A172 (cell line): ENCODE data around the gene KLKB1. TPM values are rescaled to one million over a fixed set of nuclear protein-coding genes. Genes with fewer than 3 reads are reported as not detected.
A peak's percentile ranks its signal among the peaks of the same experiment; 100 is the strongest.

Source experiments
- DNase-seq: peaks from one replicate; pipeline ENCODE4 v3.0.0-alpha.2; 2015; ENCODE audit warnings: low spot score
- total RNA-seq: library from RNA; depleted of rRNA; stranded (reverse); fragments of >200 nt; shearing (Covaris generic); gene quantifications from 2 replicates; pipeline ENCODE4 v1.2.3, GENCODE V29; 2014; rRNA removed

KLKB1 gene
- total RNA-seq: not detected in 2 replicates

GRCh38 chr4:186227221-186227620, at the start of gene KLKB1:
TSS of gene KLKB1 (plus strand) at chr4:186227507. CDS start at chr4:186228196, 689 bp downstream.
- DNase-seq: no peak

DNA sequence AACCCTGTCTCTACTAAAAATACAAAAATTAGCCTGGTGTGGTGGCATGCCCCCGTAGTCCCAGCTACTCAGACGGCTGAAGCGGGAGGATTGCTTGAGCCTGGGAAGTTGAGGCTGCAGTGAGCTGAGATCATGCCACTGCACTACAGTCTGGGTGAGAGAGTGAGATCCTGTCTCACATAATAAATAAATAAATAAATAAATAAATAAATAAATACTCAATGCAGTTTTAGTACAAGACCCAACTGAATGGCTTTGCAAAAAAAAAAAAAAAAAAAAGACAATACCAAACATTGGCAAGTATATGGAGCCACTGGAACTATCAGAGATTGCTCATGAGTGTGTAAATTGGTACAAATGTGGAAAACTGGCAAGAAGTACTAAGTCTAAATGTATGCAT, 39.2 kb upstream of the KLKB1 start:
- DNase-seq: no peak

DNA sequence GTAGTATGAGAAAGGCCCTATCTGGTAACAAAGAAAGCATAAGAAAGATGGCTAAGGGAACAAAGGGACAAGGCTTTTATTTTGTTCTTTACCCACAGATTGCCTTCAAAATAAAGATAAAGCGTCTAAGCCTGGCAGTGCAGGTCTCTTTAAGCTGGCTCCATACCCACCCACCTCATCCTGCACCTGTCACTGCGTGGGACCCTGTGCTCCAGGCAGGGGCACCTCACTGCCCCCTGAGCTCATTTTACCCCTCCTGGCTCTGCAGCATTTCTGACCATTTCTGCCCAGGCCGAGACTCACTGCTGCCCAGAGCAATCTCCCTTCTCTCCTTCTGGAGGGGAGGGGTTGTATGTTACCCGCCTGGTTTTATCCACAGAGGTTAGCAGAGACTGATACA, 37.7 kb upstream of the KLKB1 start:
- DNase-seq: no peak

DNA sequence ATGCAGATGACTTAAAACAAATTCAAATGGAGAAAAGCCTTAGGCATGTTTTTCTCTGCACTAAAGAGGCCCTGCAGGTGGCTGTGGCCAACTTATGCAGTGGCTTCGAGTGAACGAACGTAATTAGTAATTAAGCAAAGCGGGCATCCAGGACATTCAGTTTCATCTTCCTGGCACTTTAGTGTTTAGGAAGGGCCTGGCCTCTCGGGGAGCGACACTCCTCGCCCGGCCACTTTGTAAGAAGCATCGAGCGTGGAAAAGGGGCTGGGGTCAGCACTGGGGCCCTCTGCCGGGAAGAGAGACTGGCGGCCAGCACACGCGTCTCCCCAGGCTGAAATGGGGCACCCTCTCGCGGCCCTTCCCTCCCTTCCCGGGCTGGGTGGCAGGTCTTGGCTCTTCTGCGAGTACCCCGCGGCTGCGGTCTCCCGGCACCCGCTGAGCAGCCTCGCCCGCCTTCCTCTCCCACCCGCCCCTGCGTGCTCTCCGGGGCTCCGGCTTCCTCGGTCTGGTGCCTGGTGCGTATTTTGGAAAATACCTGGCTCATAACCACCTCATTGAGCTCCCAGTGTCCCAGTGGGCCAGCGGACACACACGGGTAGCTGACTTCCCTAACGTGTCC, 36.6 kb upstream of the KLKB1 start:
- peak; percentile 22 for DNase-seq

DNA sequence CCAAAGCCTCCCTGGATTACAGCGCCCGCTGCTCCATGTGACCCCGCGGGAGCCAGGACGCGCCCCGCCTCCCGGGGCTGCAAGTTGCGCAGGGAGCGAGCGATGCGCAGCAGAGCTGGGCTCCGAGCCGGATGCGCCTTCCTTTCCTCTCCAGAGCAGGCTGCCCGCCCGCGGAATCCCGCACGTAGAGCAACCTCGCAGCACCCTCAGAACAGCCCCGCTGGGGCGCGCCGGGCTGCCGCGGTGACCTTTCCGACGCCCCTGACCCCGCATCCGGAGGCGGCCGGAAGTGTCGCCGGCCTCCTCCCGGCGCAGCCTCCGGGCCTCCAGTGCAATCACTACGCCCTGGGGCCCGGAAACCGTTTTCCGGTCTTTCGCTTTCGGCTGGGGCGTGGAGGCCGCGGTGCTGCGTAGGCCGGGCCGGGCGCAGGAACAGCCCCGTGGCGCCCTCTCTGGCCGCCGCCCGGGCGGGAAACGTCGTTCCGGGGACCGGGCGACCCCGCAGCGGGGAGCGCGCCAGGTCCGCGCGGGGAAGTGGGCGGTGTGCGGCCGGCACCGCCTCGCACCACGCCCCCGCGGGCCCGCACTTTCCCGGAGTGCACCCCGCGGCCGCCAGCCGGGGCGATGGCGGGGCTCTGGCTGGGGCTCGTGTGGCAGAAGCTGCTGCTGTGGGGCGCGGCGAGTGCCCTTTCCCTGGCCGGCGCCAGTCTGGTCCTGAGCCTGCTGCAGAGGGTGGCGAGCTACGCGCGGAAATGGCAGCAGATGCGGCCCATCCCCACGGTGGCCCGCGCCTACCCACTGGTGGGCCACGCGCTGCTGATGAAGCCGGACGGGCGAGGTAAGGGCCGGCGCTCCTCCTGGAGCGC, 35.9 kb upstream of the KLKB1 start, which contains the start of gene CYP4V2:
Gene CYP4V2 (plus strand): TSS at position 368 of the 866 bp plus-strand sequence. CDS start 257 bp downstream, at position 625.
- DNase-seq: peak; percentile 60

DNA sequence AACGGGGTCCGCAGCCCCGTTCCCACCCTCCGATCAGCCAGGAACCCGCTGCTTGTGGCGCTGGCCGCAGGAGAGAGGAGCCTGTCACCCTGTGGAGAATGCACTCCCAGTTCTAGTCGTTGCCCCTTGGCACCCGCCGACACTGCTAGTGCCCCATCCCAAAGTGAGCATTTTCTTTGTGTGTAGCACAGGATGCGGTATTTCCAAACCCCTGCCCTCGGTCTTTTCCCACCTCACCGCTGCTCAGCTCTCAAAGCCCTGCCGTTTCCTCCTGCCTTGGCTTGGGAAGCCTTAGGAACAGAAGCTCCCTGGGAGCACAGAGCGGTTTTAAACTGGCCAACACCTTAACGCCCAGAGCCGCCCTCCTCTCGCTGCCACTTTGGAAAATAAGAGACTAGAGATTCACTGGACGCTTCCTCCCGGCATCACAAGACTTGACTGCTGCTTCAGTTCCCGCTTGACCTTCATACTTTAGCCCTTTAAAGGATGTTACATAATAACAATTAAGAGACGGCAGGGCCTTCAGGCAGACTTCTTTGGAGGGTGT, 35.2 kb upstream of the KLKB1 start:
- peak; percentile 49 for DNase-seq

DNA sequence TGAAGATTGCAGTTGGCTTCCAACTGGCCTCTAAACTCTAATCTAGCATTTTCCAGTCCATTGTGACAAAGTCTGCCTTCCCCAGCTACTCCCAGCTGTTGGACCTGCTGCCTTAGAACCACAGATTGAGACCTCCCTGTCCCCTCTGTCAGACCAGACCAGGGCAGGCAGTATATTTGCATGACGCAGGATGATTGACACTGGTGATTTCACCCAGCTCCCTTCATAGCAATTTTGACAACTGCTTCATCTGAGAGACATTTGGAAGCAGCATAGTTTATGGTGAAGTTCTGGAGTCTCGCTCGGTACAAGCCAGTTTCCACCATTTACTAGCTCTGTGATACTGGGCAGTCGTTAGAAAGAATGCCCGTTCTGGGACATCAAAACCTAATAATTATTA, 33.5 kb upstream of the KLKB1 start:
- no peak for DNase-seq

- no peak for DNase-seq
These were observed 31.2 kb upstream of the KLKB1 start for GRCh38 chr4:186196063-186196462.

DNA sequence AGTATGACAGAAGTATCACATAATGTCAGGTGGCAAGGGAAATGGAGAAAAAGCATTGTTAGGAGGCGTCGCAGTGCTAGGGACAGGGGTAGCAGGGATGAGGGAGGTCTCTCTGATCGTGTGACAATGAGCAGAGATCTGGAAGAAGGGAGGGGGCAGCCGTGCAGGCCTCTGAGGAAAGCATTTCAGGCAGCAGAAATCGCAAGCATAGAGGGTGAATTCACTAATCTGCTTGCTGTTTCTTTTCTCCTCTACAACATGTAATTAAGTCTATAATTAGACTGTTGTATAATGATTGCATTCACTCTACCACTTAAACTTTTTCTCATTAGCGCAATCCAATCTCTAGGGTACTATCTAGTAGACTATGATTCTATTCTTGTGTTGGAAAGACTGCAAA, 26.8 kb upstream of the KLKB1 start:
- no peak for DNase-seq

- DNase-seq: no peak
These were observed 26.3 kb upstream of the KLKB1 start for GRCh38 chr4:186201010-186201409.

GRCh38 chr4:186201535-186202230, 25.6 kb upstream of the KLKB1 start:
- DNase-seq: no peak

DNA sequence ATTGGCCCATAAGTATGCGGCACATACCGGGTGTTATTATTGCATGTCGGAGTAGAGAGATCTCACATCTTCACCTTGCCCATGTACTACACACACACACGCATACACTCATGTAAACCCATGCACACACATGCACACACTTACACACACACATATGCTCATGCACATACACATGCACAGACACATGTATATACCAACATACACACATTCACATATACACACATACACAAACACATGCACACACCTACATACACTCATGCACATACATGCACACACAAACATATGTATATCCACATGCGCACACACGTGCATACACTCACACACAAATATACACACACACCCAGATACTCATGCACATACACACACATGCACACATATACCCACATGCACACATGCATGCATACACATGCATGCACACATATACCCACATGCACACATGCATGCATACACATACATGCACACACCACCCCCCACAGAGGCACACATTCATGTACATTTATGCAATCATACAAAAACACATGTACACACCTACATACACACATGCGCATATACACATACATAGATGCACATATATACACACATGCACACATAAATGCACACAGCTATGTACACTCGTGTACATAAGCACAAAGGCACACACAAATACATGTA, 24.7 kb upstream of the KLKB1 start:
- no peak for DNase-seq

DNA sequence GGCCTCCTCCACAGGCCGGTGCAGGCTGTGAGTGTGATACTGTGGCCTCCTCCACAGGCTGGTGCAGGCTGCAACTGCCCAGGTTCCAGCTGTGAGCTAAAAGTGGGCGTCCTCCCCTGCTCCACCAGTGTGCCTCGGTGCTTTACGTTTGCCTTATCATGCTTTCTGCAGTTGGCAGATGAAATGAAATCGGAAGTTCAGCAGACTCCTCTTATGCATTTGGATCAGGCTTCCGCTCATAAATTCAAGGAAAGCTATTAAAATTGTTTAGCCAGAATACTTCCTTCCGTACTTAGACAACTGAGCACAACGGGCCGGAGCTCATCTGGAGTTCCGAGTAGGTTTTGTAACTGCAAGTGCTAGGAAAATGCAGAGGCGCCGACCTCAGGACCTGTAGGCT, 23.9 kb upstream of the KLKB1 start:
- no peak for DNase-seq

DNA sequence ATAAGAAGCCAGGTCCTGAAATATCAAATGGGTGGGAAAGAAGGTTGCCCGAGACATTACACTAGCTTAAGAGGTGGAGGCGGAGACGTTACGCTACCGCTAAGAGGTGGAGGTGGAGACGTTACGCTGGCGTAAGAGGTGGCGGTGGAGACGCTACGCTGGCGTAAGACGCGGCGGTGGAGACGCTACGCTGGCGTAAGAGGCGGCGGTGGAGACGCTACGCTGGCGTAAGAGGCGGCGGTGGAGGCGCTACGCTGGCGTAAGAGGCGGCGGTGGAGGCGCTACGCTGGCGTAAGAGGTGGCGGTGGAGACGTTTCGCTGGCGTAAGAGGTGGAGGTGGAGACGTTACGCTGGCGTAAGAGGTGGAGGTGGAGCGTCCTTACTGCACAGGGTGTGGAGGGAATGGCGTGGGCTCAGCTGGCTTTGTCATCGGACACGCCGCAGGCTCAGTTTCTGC, 23.2 kb upstream of the KLKB1 start:
- no peak for DNase-seq

DNA sequence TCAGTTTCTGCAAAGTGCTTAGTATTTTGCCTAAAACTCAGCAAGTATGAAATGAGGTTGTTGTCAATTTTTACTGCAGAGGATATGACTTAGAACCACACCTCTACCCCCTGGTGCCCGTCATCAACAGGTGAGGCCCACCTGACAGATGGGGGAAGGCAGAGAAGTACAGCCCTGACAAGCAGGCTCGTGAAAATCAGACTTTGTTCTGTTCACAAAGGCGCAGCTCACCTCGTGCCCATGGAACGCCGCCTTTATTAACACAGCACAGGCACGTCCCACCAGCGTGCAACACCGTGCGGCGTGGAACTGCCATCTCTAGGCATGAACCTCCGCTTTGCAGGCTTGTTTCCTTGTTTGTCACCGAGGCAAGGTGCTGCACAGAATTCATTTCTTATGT, 22.6 kb upstream of the KLKB1 start:
- DNase-seq: no peak

DNA sequence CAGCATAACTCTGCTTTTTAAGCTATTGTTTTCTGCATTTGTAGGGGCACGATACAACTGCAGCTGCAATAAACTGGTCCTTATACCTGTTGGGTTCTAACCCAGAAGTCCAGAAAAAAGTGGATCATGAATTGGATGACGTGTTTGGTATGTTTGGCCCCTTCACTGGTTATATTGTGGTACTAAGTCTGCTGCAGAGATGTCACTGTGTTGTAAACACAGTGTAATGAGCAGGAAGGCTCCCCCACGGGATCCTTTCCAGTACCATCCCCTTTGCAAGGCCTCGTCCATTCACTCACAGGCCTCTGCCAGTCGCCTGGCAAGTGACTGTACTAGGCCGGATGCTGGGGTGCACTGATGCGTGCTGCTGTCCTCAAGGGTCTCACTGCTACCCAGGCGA, 22.2 kb upstream of the KLKB1 start:
- no peak for DNase-seq

DNA sequence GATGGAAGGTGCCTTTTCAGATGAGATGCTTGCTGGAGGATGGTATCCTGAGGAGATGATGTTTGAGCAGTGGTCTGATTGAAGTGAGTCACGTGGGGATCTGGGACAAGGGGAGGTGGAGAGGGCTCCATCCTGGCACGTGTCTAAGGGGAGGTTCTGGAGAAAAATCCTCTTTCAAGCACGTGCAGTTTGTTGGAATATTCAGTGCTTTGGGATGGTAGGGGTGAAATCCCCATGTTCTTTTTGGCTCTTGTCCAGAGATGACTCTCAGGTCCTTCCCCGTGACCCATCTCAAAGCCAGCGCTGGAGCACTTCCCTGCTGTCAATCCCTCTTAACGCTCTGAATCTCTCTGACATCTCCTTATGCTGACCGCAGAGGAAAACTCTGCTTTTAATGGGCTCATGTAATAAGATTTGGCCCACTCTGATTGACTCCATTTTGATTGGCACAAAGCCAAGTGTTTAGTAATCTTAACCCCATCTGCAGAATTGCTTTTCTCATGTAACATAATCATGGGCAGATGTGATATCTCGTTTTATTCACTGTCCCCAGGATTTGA, 10.8 kb upstream of the KLKB1 start:
- no peak for DNase-seq

DNA sequence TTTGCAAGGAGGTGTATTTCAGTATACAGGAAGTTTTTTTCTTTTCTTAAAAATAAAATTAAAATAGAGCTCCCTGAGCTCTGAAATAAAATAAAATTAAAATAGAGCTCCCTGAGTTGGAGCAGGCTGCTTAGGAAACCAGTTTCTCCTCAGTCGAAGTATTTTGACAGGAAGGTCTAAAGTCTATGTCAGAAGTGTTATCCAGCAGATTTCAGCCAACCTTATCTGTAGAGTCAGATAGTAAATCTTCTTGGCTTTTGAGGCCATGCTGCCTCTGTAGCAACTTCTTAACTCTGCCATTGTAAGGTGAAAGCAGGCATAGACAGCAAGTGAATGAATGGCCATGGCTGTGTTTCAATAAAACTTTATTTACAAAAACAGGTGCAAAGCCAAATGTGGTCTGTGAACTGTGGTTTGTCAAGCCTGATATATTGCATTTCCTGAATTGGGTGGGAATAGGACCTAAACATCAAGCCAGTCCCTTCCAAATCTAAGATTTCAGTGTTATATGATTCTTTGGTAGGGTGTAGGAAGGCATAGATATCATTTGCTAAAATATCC, 9.5 kb upstream of the KLKB1 start:
- DNase-seq: no peak

DNA sequence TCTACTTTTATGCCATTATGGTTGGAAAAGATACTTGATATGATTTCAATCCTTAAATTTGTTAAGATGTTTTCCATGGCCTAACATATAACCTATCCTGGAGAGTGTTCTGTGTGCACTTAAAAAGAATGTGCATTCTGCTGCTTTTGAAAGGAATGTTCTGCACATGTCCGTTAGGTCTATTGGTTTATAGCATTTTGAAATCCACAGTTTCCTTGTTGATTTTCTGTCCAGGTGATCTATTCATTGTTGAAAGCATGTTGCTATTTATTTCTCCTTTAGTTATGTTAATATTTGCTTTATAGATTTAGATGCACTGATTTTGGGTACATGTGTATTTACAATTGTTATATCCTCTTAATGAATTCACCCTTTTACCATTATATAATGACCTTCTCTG, 5.7 kb upstream of the KLKB1 start:
- DNase-seq: no peak

- DNase-seq: no peak
These were observed 1.5 kb upstream of the KLKB1 start for GRCh38 chr4:186225848-186226247.
